OCI-LY7 (cell line): ENCODE results near the gene CGNL1.

Experiments used
- CTCF ChIP-seq: fragments of 200-600 bp; sonication (generic); conservative IDR thresholded peaks from 2 replicates; pipeline ENCODE4 v1.5.1; 2014; ENCODE audit warnings: mild to moderate bottlenecking, antibody characterized with exemption, low read length, moderate library complexity, mixed read lengths
- EZH2phosphoT487 ChIP-seq: fragments of 200-600 bp; sonication (generic); IDR thresholded peaks from 2 replicates; pipeline ENCODE4 v1.6.1; 2018; ENCODE audit warnings: low read depth, borderline replicate concordance, mild to moderate bottlenecking, mixed run types, antibody characterized with exemption, low read length, moderate library complexity, mixed read lengths

- TF ChIP-seq CTCF: no peak
- TF ChIP-seq EZH2phosphoT487: no peak
Observed at GRCh38 chr15:57356636-57357035, 19.7 kb upstream of the CGNL1 start.
